Left kidney (tissue), 2 donors: ENCODE results near the gene NPAS3. TPM values are rescaled to one million over a fixed set of nuclear protein-coding genes. Genes with fewer than 3 reads are reported as not detected.

Source experiments
- DNase-seq: peaks from one replicate; pipeline ENCODE4 v3.0.0-alpha.2; 2013
- polyA plus RNA-seq: library from polyadenylated mRNA; unstranded; fragments of 120-200 nt; gene quantifications from one replicate; pipeline ENCODE4 v1.2.1, GENCODE V29; 2013; ENCODE audit not compliant: insufficient read length

Gene NPAS3
- polyA plus RNA-seq, 1 donor = 8.7 TPM

DNA sequence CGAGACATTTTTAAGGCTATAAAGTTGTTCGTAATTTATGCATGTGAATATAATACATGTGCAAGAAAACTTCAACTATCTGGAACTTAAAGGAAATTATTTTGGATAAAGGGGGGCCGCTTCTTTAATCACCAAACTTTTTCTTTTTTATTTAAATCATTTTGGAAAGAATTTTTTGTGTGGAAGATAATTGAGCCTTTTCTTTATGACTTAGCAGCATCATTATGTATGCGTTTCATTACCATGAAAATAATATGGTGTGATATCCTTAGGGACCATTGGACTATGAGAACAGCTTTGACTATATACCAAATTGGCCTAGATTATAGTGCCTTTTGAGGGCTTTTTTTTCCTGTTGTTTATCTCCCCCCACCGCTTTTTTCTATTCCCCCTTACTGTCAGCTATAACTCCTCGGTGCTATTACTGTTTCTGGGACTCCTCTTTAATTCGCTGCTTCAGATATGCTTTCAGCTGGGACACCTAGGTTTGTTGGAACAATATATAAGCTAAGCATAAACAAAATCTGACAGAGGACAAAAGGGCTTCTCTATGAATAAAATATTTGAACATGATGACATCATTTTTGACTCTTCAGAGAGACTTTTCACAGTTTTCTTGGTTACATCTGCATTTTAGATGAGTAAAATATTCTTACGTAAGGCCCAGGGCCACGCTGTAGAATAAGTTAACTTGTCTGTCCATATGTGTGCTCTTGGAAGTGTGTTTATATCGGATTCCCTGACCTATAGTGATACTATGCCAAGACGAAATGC, 392.7 kb downstream of the NPAS3 start:
- DNase-seq = no peak

- no peak for DNase-seq
Observed at GRCh38 chr14:33332497-33332896, 393.8 kb downstream of the NPAS3 start.

DNA sequence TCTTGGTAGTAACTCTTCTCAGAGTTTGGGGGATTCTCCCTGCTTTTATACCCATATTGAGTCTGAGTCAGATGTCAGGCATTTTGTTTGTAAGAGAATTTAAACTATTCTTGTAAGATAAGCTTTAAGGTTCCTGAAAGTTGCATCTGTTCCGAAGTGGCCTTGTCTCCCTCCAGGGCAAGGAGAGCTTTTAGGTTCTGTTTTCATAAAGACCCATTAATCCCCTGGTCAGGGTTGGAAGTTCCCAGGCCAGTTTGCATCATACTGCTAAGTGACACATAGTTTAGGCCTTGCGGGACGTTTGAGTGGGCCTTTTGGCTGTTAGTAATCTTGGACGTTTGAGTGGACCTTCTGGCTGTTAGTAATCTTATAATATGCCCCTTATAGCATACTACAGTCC, 396.7 kb downstream of the NPAS3 start:
- DNase-seq = no peak

DNA sequence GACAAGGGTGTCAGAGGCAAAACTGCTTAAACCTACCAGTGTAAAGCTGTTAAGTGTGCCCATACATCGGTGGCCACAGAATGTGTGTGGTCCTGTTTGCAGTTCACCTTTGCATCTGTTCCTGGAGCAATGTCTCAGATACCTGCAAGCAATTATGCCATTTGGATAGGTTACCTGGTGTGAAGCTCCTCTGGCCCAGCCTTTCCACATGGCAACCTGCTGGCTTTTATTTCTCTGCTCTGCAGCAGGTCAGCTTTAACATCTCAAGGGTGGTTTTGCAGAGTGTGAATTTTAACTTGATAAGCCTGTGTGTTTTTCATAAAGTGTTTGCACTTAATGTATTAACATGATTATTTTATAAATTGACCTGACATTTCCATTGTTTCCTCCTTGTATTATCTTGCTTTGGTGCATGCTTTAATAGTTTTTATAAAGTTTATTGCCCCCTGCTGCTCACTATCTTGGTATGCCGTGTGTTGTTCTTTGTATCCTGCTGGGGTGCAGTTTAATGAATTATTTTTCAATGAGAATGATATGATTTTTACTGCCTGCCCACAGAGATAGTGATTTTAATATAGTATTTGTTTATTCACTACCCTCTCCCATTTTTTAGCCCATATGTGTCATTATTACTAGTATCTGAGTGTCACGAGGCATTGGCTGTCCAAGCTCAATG, 403.8 kb downstream of the NPAS3 start:
- DNase-seq = no peak

GRCh38 chr14:33343016-33343415, 404.3 kb downstream of the NPAS3 start:
- no peak for DNase-seq

GRCh38 chr14:33347796-33348195, 409.1 kb downstream of the NPAS3 start:
- no peak for DNase-seq

DNA sequence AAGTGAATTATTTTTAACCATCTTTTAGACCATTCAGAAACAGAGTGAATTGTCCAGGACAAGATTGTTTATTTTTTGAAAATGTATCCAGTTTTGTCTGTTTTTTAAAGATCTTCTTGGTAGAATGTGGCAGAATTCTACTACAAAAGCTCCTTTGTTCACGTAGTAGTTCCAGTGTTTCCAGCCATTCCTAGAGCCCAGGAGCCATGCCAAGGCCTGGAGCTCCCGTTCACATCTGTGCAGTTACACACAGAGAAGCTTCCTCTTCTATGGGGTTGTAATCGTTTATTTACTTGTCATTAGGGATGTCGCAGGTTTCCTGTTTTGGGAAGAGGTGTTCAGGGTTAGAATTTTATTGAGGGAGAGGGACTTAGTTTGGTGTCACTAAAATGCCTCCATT, 409.8 kb downstream of the NPAS3 start:
- no peak for DNase-seq

DNA sequence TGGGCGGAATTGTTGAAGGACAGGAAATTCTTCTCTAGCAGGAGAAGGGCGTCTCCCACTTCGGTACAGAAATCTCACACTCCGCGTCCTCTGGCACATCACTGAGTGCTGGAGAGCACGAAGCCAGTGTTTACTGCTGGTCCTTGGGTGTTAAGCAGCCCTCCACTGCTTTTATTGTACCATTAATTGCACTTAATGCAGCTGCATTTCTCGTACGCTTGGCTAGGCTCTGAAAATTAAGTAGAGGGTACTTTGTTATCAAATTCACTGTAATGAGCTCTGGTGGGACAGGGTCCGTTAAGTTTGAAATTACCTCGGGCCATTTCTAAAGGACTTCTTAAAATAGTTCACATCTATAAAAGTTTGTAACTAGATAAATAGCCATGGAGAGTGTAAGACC, 411.2 kb downstream of the NPAS3 start:
- peak; percentile 39 for DNase-seq

GRCh38 chr14:33350366-33350990, 411.8 kb downstream of the NPAS3 start:
- peak; percentile 33 for DNase-seq

- no peak for DNase-seq
Observed at GRCh38 chr14:33352821-33353220, 414.1 kb downstream of the NPAS3 start.

DNA sequence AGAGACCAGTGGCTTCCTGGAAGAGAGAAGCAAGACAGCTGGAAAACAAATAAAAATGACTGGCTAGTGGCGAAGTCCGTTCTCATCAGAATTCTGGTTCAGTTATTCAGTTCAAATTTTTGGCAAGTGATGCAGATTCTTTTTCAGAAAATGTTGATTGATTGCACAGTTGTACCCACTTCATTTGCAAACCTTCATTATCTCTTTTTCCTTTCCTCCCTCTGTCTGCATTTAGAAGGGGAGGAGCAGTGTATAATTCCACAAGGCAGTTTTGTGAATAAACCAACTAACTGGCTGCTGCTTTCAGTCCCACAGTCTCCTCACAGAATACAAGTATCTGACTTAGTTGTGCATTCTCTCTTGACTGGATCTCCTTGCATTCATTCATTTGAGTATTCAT, 417.5 kb downstream of the NPAS3 start:
- DNase-seq = no peak

- no peak for DNase-seq
Observed at GRCh38 chr14:33357225-33358010, 418.7 kb downstream of the NPAS3 start.

DNA sequence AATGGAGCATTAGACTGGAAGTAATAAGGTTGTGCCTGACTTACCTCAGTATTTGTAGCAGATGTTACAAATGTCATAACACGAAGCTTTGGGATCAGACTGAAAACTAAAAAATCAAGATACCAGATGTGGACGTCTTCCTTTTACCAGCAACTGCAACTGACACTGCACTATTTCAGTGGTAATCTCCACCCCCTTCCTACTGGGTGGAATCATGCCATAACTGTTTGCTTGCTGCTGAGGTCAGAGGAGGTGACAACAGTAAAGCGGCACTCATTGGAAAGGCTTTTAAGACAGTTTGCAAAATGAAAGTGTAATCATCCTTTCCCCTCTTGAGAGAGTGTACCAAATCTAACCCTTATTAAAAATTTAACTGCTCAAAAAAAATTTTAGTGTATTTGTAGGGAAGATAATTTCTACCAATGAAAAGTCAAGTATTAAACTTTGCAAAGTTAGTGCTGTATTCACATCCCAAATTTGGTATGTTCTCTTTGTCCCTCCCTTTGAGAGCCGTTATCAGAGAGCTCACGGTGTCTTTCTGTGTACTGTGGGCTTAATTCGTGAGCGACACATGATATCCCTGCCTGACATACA, 420.7 kb downstream of the NPAS3 start:
- DNase-seq = no peak

- DNase-seq = no peak
Observed at GRCh38 chr14:33362934-33363333, 424.3 kb downstream of the NPAS3 start.

DNA sequence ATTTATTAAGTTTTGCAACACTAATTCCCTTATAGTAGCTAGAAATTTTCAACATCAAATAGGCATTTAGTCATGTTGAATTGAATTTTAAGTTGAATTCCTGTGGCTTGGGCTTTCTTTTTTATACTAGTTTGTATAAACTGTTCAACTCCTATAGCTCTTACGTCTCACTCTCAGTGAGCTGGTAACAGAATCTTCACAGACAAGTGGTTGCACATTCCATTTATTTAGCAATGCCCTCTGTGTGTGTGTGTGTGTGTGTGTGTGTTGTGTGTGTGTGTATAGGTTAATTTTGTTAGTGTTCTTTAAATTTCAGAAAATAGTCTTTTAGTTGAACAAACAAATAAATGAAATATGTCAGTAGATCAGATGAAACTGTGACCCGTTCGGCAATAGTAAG, 425.0 kb downstream of the NPAS3 start:
- DNase-seq = no peak

DNA sequence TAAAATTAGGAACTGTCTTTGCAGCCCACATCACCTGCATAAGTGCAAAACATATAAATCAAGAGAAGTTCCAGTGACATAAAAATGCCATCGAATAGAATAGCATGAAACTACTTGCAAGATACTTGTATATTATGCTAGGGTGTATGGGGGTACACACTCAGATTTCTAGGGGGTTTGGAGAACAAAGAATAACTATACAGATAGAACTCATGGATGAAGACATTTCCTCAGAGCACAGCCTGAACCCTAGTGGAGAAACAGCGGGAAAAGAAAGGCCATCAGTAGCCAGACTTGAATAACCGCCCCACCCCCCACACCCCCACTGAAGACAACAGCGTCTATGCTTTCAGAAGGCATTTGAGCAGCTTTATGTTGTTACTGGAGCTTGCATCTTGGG, 425.8 kb downstream of the NPAS3 start:
- peak; percentile 42 for DNase-seq

GRCh38 chr14:33369041-33369440, 430.4 kb downstream of the NPAS3 start:
- no peak for DNase-seq

- no peak for DNase-seq
Observed at GRCh38 chr14:33369972-33370371, 431.3 kb downstream of the NPAS3 start.

DNA sequence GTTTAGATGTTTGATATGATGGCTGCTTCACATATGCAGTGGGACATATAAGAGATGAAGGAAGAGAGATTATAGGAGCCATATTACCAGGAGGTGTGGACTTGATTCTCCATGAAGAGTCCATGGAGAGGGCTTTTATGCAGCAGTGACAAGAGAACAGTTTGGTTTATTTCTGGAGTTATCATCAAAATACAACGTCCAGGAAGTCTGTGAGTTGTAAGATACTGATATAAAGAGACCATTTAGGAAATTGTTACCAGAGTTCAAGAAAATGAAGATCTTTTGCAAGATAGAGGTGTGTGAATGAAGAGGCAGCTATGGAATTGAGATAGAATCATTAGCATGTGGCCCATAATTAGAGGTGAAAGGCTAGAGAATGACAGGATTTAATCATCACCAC, 431.7 kb downstream of the NPAS3 start:
- no peak for DNase-seq

GRCh38 chr14:33375196-33375595, 436.5 kb downstream of the NPAS3 start:
- no peak for DNase-seq

DNA sequence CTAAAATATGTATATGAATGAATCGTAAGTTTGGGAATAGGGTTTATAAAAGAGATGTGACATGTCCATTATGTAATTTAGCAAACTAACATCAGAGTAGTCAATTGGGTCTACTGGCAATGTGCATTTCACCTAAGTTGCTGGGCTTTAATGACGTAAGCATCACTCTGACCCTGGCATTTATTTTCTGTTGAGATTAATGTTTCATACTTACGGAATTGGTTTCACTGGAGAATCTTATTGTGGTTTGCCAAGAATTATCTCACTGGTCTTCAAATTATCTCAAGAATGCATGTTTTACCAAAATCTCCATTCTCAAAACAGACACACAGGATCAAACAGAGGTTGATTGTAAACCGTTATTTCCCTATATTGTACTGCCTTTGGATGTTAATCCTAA, 437.1 kb downstream of the NPAS3 start:
- DNase-seq = no peak

GRCh38 chr14:33376510-33376909, 437.8 kb downstream of the NPAS3 start:
- DNase-seq = no peak
